A673 (cell line): ENCODE data around the gene ITPRID2.

ENCODE experiments used
- EZH2 ChIP-seq: fragments of 200-600 bp; sonication (generic); IDR thresholded peaks from 2 replicates; pipeline ENCODE4 v1.6.1; 2017; ENCODE audit warnings: borderline replicate concordance, low read depth, mild to moderate bottlenecking, mixed read lengths, antibody characterized with exemption, low read length; ENCODE audit not compliant: poor library complexity, severe bottlenecking
- TF ChIP-seq, protein P1 (sequence below): fragments of 300-800, 200-600 bp; sonication (generic); conservative IDR thresholded peaks from 2 replicates; pipeline ENCODE4 v1.5.1; 2017; ENCODE audit warnings: low read depth, mild to moderate bottlenecking, antibody characterized with exemption, low read length, moderate library complexity, mixed read lengths

DNA sequence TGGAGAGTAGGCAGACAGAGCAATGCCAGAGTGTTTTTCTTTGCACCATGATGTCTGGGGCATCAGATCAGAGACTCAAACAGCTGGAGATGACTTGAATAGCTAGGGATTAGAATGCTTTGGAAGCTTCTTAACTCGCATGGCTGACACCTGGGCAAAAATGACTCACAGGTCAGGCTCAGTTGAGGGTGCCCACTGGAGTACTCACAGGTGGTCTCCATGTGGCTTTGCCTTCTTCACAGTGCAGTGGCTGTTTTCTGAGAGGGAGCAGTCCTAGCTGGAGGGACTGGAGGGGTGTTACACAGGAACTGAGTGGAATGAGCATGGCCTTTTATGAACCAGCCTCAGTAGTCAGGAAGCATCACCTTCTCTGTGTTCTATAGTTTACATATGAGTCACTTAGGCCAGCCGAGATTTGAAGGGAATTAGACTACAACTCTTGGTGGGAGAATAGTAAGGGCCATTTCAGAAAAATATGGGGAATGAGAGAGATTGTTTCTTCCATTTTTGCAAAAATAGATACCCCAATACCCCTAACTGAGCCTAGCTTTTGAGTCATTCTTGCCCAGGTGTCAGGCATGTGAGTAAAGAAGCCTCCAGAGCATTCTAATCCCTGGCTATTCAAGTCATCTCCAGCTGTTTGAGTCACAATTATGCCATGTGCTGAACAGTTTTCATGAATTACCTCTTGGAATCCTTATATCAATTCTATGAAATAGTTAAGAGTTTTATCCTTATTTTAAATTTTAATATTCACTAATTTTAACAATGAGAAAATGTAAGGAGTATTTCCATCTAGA lies 87.0 kb downstream of the ITPRID2 start:
- TF ChIP-seq, protein P1, sequence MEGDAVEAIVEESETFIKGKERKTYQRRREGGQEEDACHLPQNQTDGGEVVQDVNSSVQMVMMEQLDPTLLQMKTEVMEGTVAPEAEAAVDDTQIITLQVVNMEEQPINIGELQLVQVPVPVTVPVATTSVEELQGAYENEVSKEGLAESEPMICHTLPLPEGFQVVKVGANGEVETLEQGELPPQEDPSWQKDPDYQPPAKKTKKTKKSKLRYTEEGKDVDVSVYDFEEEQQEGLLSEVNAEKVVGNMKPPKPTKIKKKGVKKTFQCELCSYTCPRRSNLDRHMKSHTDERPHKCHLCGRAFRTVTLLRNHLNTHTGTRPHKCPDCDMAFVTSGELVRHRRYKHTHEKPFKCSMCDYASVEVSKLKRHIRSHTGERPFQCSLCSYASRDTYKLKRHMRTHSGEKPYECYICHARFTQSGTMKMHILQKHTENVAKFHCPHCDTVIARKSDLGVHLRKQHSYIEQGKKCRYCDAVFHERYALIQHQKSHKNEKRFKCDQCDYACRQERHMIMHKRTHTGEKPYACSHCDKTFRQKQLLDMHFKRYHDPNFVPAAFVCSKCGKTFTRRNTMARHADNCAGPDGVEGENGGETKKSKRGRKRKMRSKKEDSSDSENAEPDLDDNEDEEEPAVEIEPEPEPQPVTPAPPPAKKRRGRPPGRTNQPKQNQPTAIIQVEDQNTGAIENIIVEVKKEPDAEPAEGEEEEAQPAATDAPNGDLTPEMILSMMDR, result no peak
- TF ChIP-seq EZH2, result no peak
